Adrenal gland (tissue), 5 donors: ENCODE measurements around the gene DLG2.

Experiments
- POLR2A ChIP-seq, 2 donors: fragments of 450-650 bp; IDR thresholded peaks; one replicate each; pipeline ENCODE4 v1.6.1; 2017; ENCODE audit warnings: antibody characterized with exemption in 2 of 2, mild to moderate bottlenecking in 2 of 2, moderate library complexity in 1 of 2
- TF ChIP-seq, protein P1 (sequence below), 6 experiments: fragments of 450-650 bp in 4 of 6; fragments of 200-600 bp in 2 of 6; sonication (generic) in 1 of 6; IDR thresholded peaks; 1 replicate in 5 of 6; 2 replicates in 1 of 6; pipeline versions ENCODE4 v1.5.1 to v1.8.0; 2016 to 2021; ENCODE audit warnings: antibody characterized with exemption in 6 of 6, mild to moderate bottlenecking in 2 of 6, moderate library complexity in 1 of 6
- donor health status: DM: no; HTN: no; CAD: no.

DNA sequence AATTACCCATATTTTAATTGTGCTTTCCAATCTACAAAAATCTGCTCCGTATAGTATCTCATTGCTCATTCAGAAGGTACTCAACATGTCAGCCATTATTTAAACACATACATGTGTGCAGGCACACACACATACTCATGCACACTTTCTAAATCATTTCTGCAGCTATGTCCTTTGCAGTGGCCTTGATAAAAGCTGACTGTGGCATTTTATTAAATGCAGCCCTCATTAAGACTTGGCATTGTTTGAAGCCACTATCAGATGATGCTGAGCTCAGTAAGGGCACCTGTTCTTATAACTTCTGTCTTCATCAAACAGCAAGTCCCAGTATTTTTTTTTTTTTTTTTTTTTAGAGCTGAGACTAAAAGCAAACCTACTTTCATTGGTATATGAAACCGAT lies 1269.1 kb downstream of the DLG2 start:
- TF ChIP-seq, protein P1, sequence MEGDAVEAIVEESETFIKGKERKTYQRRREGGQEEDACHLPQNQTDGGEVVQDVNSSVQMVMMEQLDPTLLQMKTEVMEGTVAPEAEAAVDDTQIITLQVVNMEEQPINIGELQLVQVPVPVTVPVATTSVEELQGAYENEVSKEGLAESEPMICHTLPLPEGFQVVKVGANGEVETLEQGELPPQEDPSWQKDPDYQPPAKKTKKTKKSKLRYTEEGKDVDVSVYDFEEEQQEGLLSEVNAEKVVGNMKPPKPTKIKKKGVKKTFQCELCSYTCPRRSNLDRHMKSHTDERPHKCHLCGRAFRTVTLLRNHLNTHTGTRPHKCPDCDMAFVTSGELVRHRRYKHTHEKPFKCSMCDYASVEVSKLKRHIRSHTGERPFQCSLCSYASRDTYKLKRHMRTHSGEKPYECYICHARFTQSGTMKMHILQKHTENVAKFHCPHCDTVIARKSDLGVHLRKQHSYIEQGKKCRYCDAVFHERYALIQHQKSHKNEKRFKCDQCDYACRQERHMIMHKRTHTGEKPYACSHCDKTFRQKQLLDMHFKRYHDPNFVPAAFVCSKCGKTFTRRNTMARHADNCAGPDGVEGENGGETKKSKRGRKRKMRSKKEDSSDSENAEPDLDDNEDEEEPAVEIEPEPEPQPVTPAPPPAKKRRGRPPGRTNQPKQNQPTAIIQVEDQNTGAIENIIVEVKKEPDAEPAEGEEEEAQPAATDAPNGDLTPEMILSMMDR (IDR thresholded peaks at IDR 0.05) = no peak
- TF ChIP-seq POLR2A (IDR thresholded peaks at IDR 0.05) = no peak
